LNCAP (cell line): ENCODE measurements around the gene CPD.

Experiments
- TF ChIP-seq, protein P1 (sequence below): fragments of 450-650 bp; IDR thresholded peaks from 2 replicates; pipeline ENCODE4 v1.5.1; 2017; ENCODE audit warnings: mild to moderate bottlenecking

CPD gene

DNA sequence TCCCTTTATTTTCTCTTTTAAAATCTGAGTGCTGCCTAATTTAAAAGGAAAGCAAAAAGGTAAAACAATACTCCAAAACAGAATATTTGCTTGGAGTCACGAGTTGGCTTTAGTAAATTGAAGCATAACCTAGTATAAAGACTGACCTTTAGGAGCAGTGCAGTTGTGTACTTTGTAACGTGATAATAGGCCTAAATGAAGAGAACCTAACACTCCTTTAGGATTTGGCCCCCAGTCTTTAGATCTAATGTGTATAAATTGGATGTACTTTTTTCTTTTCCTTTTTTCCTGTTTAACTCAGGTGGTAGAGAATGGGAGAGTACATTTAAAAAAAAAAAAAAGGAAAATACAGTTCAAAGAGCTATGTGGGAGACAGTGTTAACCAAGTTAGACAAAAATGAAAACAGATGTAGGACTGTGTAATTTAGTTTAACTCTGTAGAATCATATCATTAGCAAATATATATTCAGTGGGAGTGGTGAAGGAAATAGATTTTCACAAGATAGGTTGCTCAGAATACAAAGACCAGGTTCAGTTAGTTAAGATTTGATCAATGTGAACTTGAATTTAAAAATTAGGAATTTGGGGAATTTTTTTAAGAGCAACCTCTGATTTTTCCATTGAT lies 16.8 kb downstream of the CPD start:
- TF ChIP-seq, protein P1, sequence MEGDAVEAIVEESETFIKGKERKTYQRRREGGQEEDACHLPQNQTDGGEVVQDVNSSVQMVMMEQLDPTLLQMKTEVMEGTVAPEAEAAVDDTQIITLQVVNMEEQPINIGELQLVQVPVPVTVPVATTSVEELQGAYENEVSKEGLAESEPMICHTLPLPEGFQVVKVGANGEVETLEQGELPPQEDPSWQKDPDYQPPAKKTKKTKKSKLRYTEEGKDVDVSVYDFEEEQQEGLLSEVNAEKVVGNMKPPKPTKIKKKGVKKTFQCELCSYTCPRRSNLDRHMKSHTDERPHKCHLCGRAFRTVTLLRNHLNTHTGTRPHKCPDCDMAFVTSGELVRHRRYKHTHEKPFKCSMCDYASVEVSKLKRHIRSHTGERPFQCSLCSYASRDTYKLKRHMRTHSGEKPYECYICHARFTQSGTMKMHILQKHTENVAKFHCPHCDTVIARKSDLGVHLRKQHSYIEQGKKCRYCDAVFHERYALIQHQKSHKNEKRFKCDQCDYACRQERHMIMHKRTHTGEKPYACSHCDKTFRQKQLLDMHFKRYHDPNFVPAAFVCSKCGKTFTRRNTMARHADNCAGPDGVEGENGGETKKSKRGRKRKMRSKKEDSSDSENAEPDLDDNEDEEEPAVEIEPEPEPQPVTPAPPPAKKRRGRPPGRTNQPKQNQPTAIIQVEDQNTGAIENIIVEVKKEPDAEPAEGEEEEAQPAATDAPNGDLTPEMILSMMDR, result no peak

DNA sequence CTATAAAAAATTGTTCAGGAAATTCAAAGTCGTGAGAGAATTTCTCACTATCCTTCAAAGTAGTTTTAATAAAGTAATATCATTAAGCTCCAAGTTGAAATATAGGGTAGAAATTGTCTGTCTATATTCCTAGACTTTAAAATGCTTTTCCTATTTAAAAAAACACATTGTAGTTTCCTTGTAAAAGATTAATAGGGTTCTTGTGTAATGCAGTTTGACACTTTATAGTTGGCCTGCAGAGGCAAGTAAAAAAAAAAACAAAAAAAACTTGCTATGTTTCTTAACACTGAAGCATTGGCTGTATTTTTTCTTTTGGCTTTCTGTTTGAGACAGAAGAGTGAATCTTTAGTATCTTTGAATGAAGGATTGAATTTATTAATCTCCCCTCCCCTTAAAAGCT lies 17.4 kb downstream of the CPD start:
- TF ChIP-seq, protein P1, result no peak

DNA sequence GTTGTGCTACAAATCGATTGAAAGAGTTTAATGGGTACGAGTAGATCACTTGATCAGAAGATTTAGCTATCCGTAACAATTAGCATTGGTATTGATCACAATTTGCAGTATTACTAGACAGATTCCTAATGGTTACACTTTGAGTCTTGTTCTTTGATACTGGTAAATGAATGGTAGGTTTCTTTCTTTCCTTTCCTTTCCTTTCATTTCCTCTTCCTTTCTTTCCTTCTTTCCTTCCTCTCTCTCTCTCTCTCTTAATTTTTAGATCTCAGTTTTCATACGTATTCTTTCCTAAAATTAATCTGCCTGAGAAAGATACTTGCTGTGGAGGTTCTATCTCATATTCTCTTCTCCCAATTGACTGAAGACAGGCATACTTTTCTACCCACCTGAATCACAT lies 17.9 kb downstream of the CPD start:
- TF ChIP-seq, protein P1, result no peak

DNA sequence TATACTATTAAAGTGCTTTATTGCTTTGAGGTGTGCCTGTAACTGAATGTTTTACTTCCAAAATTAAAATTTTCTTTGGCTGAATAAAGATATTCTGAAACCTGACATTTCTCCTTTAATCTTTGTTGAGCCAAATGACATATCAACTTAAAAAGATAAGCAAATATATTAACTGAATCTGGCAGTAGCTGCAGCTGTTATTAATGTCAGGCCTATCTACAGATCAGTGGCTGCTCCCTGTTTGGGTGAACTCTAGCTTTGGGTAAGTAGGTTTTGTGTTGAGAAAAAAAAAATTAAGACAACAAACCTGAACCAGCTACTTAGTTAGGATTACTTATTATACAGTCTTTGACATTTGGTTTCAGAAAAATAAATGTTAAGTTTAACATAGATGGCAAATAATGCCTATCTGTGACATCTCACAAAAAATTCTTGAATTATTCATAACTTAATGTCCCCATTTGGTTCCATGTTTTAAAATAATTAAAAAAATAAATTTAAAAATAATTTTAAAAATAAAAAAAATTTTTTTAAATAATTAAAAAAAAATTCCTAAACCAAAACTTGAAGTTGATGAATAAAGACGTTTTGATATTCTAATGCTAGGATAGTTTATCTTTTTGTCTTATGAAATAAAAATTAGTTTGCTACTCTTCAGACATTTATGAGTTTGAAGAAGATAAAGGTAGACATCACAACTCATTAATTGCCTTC lies 19.8 kb downstream of the CPD start:
- TF ChIP-seq, protein P1, result no peak

DNA sequence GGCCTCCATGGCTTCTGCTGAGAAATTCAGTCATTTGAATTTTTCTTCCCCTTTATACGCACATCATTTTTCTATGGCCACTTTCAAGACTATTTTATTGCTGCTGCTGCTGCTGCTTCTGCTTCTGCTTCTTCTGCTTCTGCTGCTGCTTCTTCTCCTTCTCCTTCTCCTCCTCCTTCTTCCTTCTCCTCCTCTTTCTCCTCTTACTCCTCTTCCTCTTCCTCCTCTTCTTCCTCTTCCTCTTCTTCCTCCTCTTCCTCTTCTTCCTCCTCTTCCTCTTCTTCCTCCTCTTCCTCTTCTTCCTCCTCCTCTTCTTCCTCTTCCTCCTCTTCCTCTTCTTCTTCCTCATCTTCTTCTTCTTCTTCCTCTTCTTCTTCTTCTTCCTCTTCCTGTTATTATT lies 22.4 kb downstream of the CPD start:
- TF ChIP-seq, protein P1, result no peak

DNA sequence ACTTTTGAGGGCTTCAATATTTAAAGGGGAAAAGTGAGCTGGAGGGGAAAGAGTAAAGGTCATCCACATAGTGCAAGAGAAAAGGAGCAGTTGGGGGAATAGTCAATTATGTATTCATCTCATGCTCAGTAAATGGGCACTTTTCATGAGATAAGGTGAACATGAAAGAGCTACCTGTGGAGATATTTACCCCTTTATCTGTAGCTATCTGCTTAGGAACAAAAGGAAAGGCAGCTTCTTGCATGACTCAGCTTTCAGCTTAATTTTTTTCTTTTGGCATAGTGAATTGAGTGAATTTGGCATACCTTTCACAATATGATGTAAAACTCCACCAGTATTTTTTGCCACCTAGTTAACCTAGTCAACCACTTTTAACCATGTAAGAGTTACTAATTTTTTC lies 26.4 kb downstream of the CPD start:
- TF ChIP-seq, protein P1, result no peak

DNA sequence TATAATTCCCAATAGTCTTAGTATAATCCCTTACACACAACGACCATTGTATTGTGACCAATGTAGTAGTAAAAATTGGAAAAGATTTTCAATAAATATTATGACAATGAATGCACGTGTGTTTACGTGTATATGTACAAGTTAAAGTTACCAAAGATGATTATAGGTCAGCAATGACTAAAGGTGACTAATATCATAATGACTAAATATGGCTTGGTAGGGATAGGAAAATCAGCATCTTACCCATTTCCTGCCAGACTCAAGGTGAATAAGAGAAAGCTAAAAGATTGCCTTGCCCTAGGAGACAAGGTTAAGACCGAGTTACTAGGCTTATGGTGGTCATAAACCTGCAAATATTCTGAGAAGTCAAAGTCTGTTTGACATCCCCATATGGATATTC lies 34.4 kb downstream of the CPD start:
- TF ChIP-seq, protein P1, result no peak

DNA sequence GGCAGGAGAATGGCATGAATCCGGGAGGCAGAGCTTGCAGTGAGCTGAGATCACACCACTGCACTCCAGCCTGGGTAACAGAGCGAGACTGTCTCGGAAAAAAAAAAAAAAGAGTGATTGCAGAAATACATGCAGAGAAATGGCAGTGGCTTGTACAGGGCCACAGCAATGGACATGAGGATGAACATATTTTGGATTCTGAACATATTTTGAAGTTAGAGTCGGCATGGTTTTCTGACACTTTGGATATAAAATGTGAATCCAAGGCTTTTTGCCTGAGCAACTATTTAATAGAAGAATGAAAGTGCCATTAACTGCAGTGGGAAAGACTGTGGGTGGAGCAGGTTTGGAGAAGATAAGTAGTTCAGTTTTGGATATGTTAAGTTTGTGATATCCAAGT lies 35.8 kb downstream of the CPD start:
- TF ChIP-seq, protein P1, result no peak
